ENCODE data around the gene ELFN1.

- no peak for TF ChIP-seq CTCF (IDR thresholded peaks at IDR 0.05; ENCODE audit: extremely low read depth in 1 of 2, insufficient read depth in 1 of 2, low read depth in 1 of 2, low read length in 2 of 2)
- TF ChIP-seq, protein P1, sequence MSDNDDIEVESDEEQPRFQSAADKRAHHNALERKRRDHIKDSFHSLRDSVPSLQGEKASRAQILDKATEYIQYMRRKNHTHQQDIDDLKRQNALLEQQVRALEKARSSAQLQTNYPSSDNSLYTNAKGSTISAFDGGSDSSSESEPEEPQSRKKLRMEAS (IDR thresholded peaks at IDR 0.05; ENCODE audit: insufficient read depth, insufficient read length) = no peak
Measured at GRCh38 chr7:1743481-1744230, 73.6 kb downstream of the ELFN1 start.

All from endothelial cell of umbilical vein (primary cell).